Astrocyte (in vitro differentiated cells and primary cell): ENCODE data around the gene GPC5. TPM values are rescaled to one million over a fixed set of nuclear protein-coding genes. Genes with fewer than 3 reads are reported as not detected.
A peak's percentile ranks its signal among the peaks of the same experiment; 100 is the strongest.

Experiments used
- DNase-seq: peaks from one replicate; pipeline ENCODE4 v3.0.0-alpha.2; 2010; ENCODE audit warnings: low read depth
- FAIRE-seq: peaks from 2 replicates; lab custom pipeline; 2011; peaks lifted over from hg19 to GRCh38; lab: Jason Lieb, UNC
- H2AFZ ChIP-seq: 2 replicates; pipeline ENCODE4 v1.6.0; 2012; ENCODE audit warnings: low read depth, low read length, inconsistent platforms
- H3K27ac ChIP-seq: 2 replicates; pipeline ENCODE4 v1.5.1; 2011; ENCODE audit warnings: low read depth, low read length, inconsistent platforms
- H3K27me3 ChIP-seq: 2 replicates; pipeline ENCODE4 v1.6.0; 2011; ENCODE audit warnings: low read length, inconsistent platforms; ENCODE audit not compliant: insufficient read depth
- H3K36me3 ChIP-seq: 2 replicates; pipeline ENCODE4 v1.5.1; 2011; ENCODE audit warnings: low read length, inconsistent platforms; ENCODE audit not compliant: insufficient read depth
- H3K4me1 ChIP-seq: 2 replicates; pipeline ENCODE4 v1.5.1; 2011; ENCODE audit warnings: low read length, inconsistent platforms; ENCODE audit not compliant: insufficient read depth
- H3K4me2 ChIP-seq: 2 replicates; pipeline ENCODE4 v1.6.0; 2012; ENCODE audit warnings: low read length, inconsistent platforms
- H3K4me3 ChIP-seq: 2 replicates; pipeline ENCODE4 v1.5.1; 2011; ENCODE audit warnings: low read depth, mild to moderate bottlenecking, low read length, inconsistent platforms; ENCODE audit not compliant: insufficient read depth
- H3K79me2 ChIP-seq: 2 replicates; pipeline ENCODE4 v1.6.0; 2012; ENCODE audit warnings: mild to moderate bottlenecking, low read length, inconsistent platforms; ENCODE audit not compliant: insufficient read depth
- H3K9ac ChIP-seq: 2 replicates; pipeline ENCODE4 v1.6.0; 2012; ENCODE audit warnings: mild to moderate bottlenecking, low read length, inconsistent platforms
- H3K9me3 ChIP-seq: 2 replicates; pipeline ENCODE4 v1.5.1; 2012; ENCODE audit warnings: low read depth, mild to moderate bottlenecking, low read length, inconsistent platforms; ENCODE audit not compliant: insufficient read depth
- H4K20me1 ChIP-seq: 2 replicates; pipeline ENCODE4 v1.6.0; 2012; ENCODE audit warnings: low read length, inconsistent platforms; ENCODE audit not compliant: insufficient read depth
- H3K27ac Mint-ChIP-seq: one replicate; pipeline ENCODE4 v1.8.0; 2021; ENCODE audit warnings: mild to moderate bottlenecking, mixed read lengths; ENCODE audit not compliant: unreplicated experiment
- H3K27me3 Mint-ChIP-seq: one replicate; pipeline ENCODE4 v1.8.0; 2021; ENCODE audit warnings: low read depth, mixed read lengths; ENCODE audit not compliant: unreplicated experiment
- H3K36me3 Mint-ChIP-seq: one replicate; pipeline ENCODE4 v1.8.0; 2021; ENCODE audit warnings: low read depth, mixed read lengths; ENCODE audit not compliant: unreplicated experiment
- H3K4me1 Mint-ChIP-seq: one replicate; pipeline ENCODE4 v1.8.0; 2021; ENCODE audit warnings: low read depth, mixed read lengths; ENCODE audit not compliant: unreplicated experiment
- H3K4me3 Mint-ChIP-seq: one replicate; pipeline ENCODE4 v1.8.0; 2021; ENCODE audit warnings: mild to moderate bottlenecking, moderate library complexity, mixed read lengths; ENCODE audit not compliant: unreplicated experiment
- H3K9me3 Mint-ChIP-seq: one replicate; pipeline ENCODE4 v1.8.0; 2021; ENCODE audit warnings: mild to moderate bottlenecking, mixed read lengths; ENCODE audit not compliant: unreplicated experiment
- CTCF ChIP-seq: IDR thresholded peaks from 2 replicates; pipeline ENCODE4 v1.5.1; 2011; ENCODE audit warnings: low read depth, mild to moderate bottlenecking, inconsistent platforms, low read length, moderate library complexity; ENCODE audit not compliant: insufficient read depth
- EZH2 ChIP-seq: IDR thresholded peaks from 2 replicates; pipeline ENCODE4 v1.6.1; 2012; ENCODE audit warnings: mild to moderate bottlenecking, low read length, inconsistent platforms; ENCODE audit not compliant: insufficient read depth
- total RNA-seq: library from RNA; stranded (reverse); gene quantifications from 2 replicates; pipeline ENCODE4 v1.2.1, GENCODE V29; 2021

The GPC5 gene
- total RNA-seq, 1 donor from 2014 or later, result 1.1 TPM

- no peak for FAIRE-seq
- H3K4me1 ChIP-seq, result no peaks in the 10 kb centered on the region
- H3K36me3 ChIP-seq, result no peaks in the 10 kb centered on the region
- no peaks in the 10 kb centered on the region for H3K36me3 Mint-ChIP-seq
- H3K9me3 Mint-ChIP-seq, result peaks cover 2% of the 10 kb centered on the region
- no peaks in the 10 kb centered on the region for H4K20me1 ChIP-seq
- peaks cover 10% of the 10 kb centered on the region for H3K4me1 Mint-ChIP-seq
- H3K27me3 ChIP-seq, result no peaks in the 10 kb centered on the region
- H3K4me2 ChIP-seq, result no peak overlapping the region
- H3K27ac Mint-ChIP-seq, result no peak overlapping the region
- H2AFZ ChIP-seq, result no peak overlapping the region
- H3K9me3 ChIP-seq, result no peaks in the 10 kb centered on the region
- no peaks in the 10 kb centered on the region for H3K27me3 Mint-ChIP-seq
- no peaks in the 10 kb centered on the region for H3K79me2 ChIP-seq
- no peak overlapping the region for H3K4me3 ChIP-seq
- H3K27ac ChIP-seq, result no peak overlapping the region
- H3K9ac ChIP-seq, result no peak overlapping the region
- DNase-seq, result no peak
- H3K4me3 Mint-ChIP-seq, result no peak overlapping the region
- no peak for TF ChIP-seq EZH2
- TF ChIP-seq CTCF, result no peak
These were observed 190.1 kb downstream of the GPC5 start for GRCh38 chr13:91588541-91588940.

GRCh38 chr13:91592056-91593014, 193.9 kb downstream of the GPC5 start:
- Histone ChIP-seq H3K4me2 (no peak overlapping the region), H3K9ac (no peak overlapping the region), H3K36me3 (no peaks in the 10 kb centered on the region), H3K27me3 (no peaks in the 10 kb centered on the region), H2AFZ (no peak overlapping the region), H3K27ac (no peak overlapping the region), H3K79me2 (no peaks in the 10 kb centered on the region), H3K4me1 (no peaks in the 10 kb centered on the region), H4K20me1 (no peaks in the 10 kb centered on the region), H3K4me3 (no peak overlapping the region), H3K9me3 (no peaks in the 10 kb centered on the region)
- Mint-ChIP-seq H3K27ac (no peak overlapping the region), H3K36me3 (no peaks in the 10 kb centered on the region), H3K27me3 (no peaks in the 10 kb centered on the region), H3K9me3 (peaks cover 2% of the 10 kb centered on the region), H3K4me3 (no peak overlapping the region), H3K4me1 (peaks cover 15% of the 10 kb centered on the region)
- no peak for TF ChIP-seq CTCF
- TF ChIP-seq EZH2, result no peak
- FAIRE-seq, result no peak
- DNase-seq, result peak; percentile 10

- no peaks in the 10 kb centered on the region for H3K79me2 ChIP-seq
- H3K4me3 ChIP-seq, result no peak overlapping the region
- peaks cover 2% of the 10 kb centered on the region for H3K9me3 Mint-ChIP-seq
- no peak overlapping the region for H3K4me3 Mint-ChIP-seq
- no peak overlapping the region for H3K4me2 ChIP-seq
- no peaks in the 10 kb centered on the region for H3K36me3 Mint-ChIP-seq
- no peak overlapping the region for H3K9ac ChIP-seq
- TF ChIP-seq EZH2 (no peak), CTCF (no peak)
- DNase-seq (no peak), FAIRE-seq (no peak)
- H2AFZ ChIP-seq, result no peak overlapping the region
- H3K27me3 ChIP-seq, result no peaks in the 10 kb centered on the region
- no peak overlapping the region for H3K27ac ChIP-seq
- no peaks in the 10 kb centered on the region for H3K27me3 Mint-ChIP-seq
- no peaks in the 10 kb centered on the region for H3K4me1 ChIP-seq
- H3K36me3 ChIP-seq, result no peaks in the 10 kb centered on the region
- no peaks in the 10 kb centered on the region for H4K20me1 ChIP-seq
- H3K9me3 ChIP-seq, result no peaks in the 10 kb centered on the region
- H3K27ac Mint-ChIP-seq, result peak overlapping the region; percentile 55
- H3K4me1 Mint-ChIP-seq, result peaks cover 15% of the 10 kb centered on the region
These were observed 195.0 kb downstream of the GPC5 start for GRCh38 chr13:91593456-91593855.
